Tibial nerve (tissue), 4 donors: ENCODE data around the gene SLIT3. TPM values are rescaled to one million over a fixed set of nuclear protein-coding genes. Genes with fewer than 3 reads are reported as not detected.

Experiments
- DNase-seq, 2 donors: peaks; one replicate each; pipeline ENCODE4 v3.0.0-alpha.2; 2019; ENCODE audit warnings: low spot score in 2 of 2
- H3K27ac ChIP-seq, 4 donors: fragments of 200-600 bp; sonication (generic) in 3 of 4; one replicate each; pipeline ENCODE4 v1.5.1; 2017 to 2019; ENCODE audit warnings: mild to moderate bottlenecking in 1 of 4
- H3K27me3 ChIP-seq, 2 donors: fragments of 200-600 bp; sonication (generic) in 1 of 2; one replicate each; pipeline versions ENCODE4 v1.5.1 to v1.6.0; 2017 to 2019
- H3K36me3 ChIP-seq, 3 donors: fragments of 200-600 bp; sonication (generic); one replicate each; pipeline ENCODE4 v1.5.1; 2018 to 2019
- H3K4me1 ChIP-seq, 4 donors: fragments of 200-600 bp; sonication (generic) in 3 of 4; one replicate each; pipeline ENCODE4 v1.5.1; 2017 to 2019
- H3K4me3 ChIP-seq, 4 donors: fragments of 200-600 bp; sonication (generic) in 3 of 4; one replicate each; pipeline ENCODE4 v1.5.1; 2017 to 2019; ENCODE audit warnings: mild to moderate bottlenecking in 1 of 4, moderate library complexity in 1 of 4
- H3K9me3 ChIP-seq, 4 donors: fragments of 200-600 bp; sonication (generic) in 3 of 4; one replicate each; pipeline ENCODE4 v1.5.1; 2017 to 2019
- CTCF ChIP-seq, 5 experiments: fragments of 200-600 bp in 3 of 5; fragments of 450-650 bp in 2 of 5; sonication (generic) in 3 of 5; IDR thresholded peaks; one replicate each; pipeline ENCODE4 v1.5.1; 2016 to 2019; ENCODE audit warnings: antibody characterized with exemption in 5 of 5, mild to moderate bottlenecking in 3 of 5, moderate library complexity in 2 of 5
- EP300 ChIP-seq, 2 donors: sonication (generic); formaldehyde crosslinking; IDR thresholded peaks; one replicate each; pipeline ENCODE4 v1.6.1; 2017; ENCODE audit warnings: antibody characterized with exemption in 2 of 2, mild to moderate bottlenecking in 1 of 2
- POLR2A ChIP-seq, 2 donors: fragments of 450-650 bp; IDR thresholded peaks; one replicate each; pipeline ENCODE4 v1.6.1; 2017; ENCODE audit warnings: antibody characterized with exemption in 2 of 2, mild to moderate bottlenecking in 2 of 2, moderate library complexity in 2 of 2
- WGBS, 2 donors: methylation state at CpG; one replicate each; pipeline ENCODE4 v1.1.5; 2018; 5-methylcytosine and 5-hydroxymethylcytosine counted together
- total RNA-seq, 4 donors: library from RNA; depleted of rRNA; stranded (reverse); fragments of >200 nt; gene quantifications; one replicate each; pipeline ENCODE4 v1.1.0, GENCODE V29; 2016

Gene SLIT3
- total RNA-seq, 4 donors from 2014 or later, result 16.6 to 39.0 (median 20.2) TPM

- no peaks in the 10 kb centered on the region for H3K9me3 ChIP-seq
- no peaks in the 10 kb centered on the region for H3K36me3 ChIP-seq
- no peak for TF ChIP-seq CTCF (IDR thresholded peaks at IDR 0.05)
- no peak for TF ChIP-seq EP300 (IDR thresholded peaks at IDR 0.05)
- TF ChIP-seq POLR2A (IDR thresholded peaks at IDR 0.05), result no peak
- no peak for DNase-seq
- H3K4me3 ChIP-seq, result no peak overlapping the region
- 84 to 85% methylated on average over 7 to 9 of the region's 9 CpGs for WGBS, 2 donors
- H3K27ac ChIP-seq, result no peak overlapping the region
- H3K27me3 ChIP-seq, result no peaks in the 10 kb centered on the region
- H3K4me1 ChIP-seq, result no peaks in the 10 kb centered on the region
Observed at GRCh38 chr5:169081000-169081724, 219.8 kb downstream of the SLIT3 start.

DNA sequence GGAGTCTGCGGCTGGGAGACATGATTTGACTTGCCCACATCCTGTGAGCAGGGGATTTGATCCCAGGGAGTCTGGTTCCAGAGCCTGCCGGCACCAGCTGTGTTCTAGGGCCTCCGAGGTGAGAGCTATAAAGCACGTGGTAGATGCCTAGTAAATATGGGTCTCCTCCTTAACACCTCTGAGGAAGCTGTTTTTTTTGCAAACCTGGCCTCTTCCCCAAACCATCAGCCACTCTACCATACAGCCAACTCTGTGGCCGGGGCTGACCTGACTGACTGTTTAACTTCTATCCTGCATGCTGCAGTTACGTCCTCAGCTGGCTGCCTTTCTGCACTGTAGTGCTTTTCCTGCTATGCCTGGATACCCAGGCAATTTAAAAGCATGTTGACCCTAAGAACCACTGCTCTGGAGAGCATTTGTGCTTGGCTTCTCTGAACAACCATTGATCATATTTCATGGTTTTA is 220.5 kb downstream of the SLIT3 start:
- no peaks in the 10 kb centered on the region for H3K36me3 ChIP-seq
- no peak for DNase-seq
- no peaks in the 10 kb centered on the region for H3K27me3 ChIP-seq
- H3K4me1 ChIP-seq, result no peaks in the 10 kb centered on the region
- H3K9me3 ChIP-seq, result no peaks in the 10 kb centered on the region
- TF ChIP-seq EP300 (IDR thresholded peaks at IDR 0.05) (no peak), CTCF (IDR thresholded peaks at IDR 0.05) (no peak), POLR2A (IDR thresholded peaks at IDR 0.05) (no peak)
- no peak overlapping the region for H3K4me3 ChIP-seq
- 76 to 77% methylated on average over 6 of the region's 6 CpGs for WGBS, 2 donors
- no peak overlapping the region for H3K27ac ChIP-seq

DNA sequence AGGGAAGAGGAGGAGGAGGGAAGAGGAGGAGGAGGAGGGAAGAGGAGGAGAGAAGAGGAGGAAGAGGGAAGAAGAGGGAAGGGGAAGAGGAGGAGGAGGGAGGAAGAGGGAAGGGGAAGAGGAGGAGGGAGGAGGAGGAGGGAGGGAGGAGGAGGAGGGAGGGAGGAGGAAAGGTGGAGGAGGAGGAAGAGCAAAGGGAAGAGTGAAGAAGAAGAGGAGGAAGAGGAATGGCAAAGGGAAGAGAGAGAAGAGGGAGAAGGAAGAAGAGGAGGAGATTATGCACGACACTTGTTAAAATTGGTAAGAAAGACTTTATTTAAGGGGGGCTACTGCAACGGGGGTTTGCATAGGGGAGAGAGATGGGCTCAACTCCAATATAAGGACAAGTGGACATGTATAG is 221.2 kb downstream of the SLIT3 start:
- H3K4me3 ChIP-seq, result no peak overlapping the region
- TF ChIP-seq POLR2A (IDR thresholded peaks at IDR 0.05), result no peak
- no peak for TF ChIP-seq CTCF (IDR thresholded peaks at IDR 0.05)
- TF ChIP-seq EP300 (IDR thresholded peaks at IDR 0.05), result no peak
- no peaks in the 10 kb centered on the region for H3K27me3 ChIP-seq
- no peaks in the 10 kb centered on the region for H3K36me3 ChIP-seq
- H3K4me1 ChIP-seq, result no peaks in the 10 kb centered on the region
- H3K27ac ChIP-seq, result no peak overlapping the region
- WGBS, 2 donors, result 81 to 89% methylated on average over 2 of the region's 2 CpGs
- DNase-seq, result no peak
- H3K9me3 ChIP-seq, result no peaks in the 10 kb centered on the region

DNA sequence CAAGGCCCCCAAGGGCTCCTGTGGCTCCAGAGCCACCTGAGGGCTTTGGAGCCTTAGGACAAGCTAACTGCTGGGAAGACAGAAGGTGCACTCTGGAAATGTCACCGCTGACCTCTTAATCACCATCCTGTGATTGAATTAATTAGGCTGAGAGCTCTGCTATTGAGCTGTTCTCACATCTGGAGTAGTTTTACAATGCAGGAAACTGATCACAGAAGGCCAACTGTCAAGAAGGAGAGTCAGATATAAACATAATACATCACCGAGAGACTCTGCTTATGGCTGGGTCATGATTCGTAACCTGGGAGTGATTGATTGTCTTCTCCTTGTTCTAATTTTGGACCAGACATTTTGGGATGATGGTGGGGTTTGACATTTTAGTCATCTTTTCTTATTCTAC is 226.1 kb downstream of the SLIT3 start:
- TF ChIP-seq POLR2A (IDR thresholded peaks at IDR 0.05) (no peak), CTCF (IDR thresholded peaks at IDR 0.05) (no peak)
- H3K4me1 ChIP-seq, result peaks cover 0 to 7% (median 0%) of the 10 kb centered on the region in 4 donors
- no peaks in the 10 kb centered on the region for H3K36me3 ChIP-seq
- no peak overlapping the region for H3K4me3 ChIP-seq
- no peaks in the 10 kb centered on the region for H3K9me3 ChIP-seq
- no peak for DNase-seq
- no peaks in the 10 kb centered on the region for H3K27me3 ChIP-seq
- no peak overlapping the region for H3K27ac ChIP-seq
- 75 to 85% methylated on average over 3 of the region's 3 CpGs for WGBS, 2 donors

- TF ChIP-seq CTCF (IDR thresholded peaks at IDR 0.05) (no peak), POLR2A (IDR thresholded peaks at IDR 0.05) (no peak), EP300 (IDR thresholded peaks at IDR 0.05) (no peak)
- H3K4me3 ChIP-seq, result no peak overlapping the region
- DNase-seq, result no peak
- H3K36me3 ChIP-seq, result no peaks in the 10 kb centered on the region
- H3K4me1 ChIP-seq, result peaks cover 0 to 8% (median 0%) of the 10 kb centered on the region in 4 donors
- H3K9me3 ChIP-seq, result no peaks in the 10 kb centered on the region
- no peaks in the 10 kb centered on the region for H3K27me3 ChIP-seq
- no peak overlapping the region for H3K27ac ChIP-seq
Observed at GRCh38 chr5:169072233-169072632, 228.7 kb downstream of the SLIT3 start.
